DND-41 (cell line): ENCODE data around the gene LEMD2.

Experiments
- ATAC-seq: fragments of 200-7000 bp; cut with Tn5 transposase; 3 replicates; pipeline ENCODE4 v1.9.1; 2021; ENCODE audit warnings: low read depth; ENCODE audit not compliant: insufficient read depth
- DNase-seq: peaks from one replicate; pipeline ENCODE4 v3.0.0-alpha.2; 2020
- H2AFZ ChIP-seq: 2 replicates; pipeline ENCODE4 v1.6.0; 2012; ENCODE audit warnings: low read depth, low read length
- H3K27ac ChIP-seq: 2 replicates; pipeline ENCODE4 v1.5.1; 2012; ENCODE audit warnings: low read length, inconsistent platforms
- H3K27me3 ChIP-seq: fragments of 200-600 bp; sonication (generic); 2 replicates; pipeline ENCODE4 v1.6.0; 2012; ENCODE audit warnings: low read length, mild to moderate bottlenecking, inconsistent platforms; ENCODE audit not compliant: insufficient read depth, poor library complexity
- H3K36me3 ChIP-seq: 2 replicates; pipeline ENCODE4 v1.5.1; 2012; ENCODE audit warnings: low read length, inconsistent platforms; ENCODE audit not compliant: insufficient read depth
- H3K4me1 ChIP-seq: 2 replicates; pipeline ENCODE4 v1.5.1; 2012; ENCODE audit warnings: mild to moderate bottlenecking, low read length; ENCODE audit not compliant: insufficient read depth
- H3K4me2 ChIP-seq: 2 replicates; pipeline ENCODE4 v1.6.0; 2012; ENCODE audit warnings: mild to moderate bottlenecking, moderate library complexity, low read length, inconsistent platforms; ENCODE audit not compliant: insufficient read depth
- H3K4me3 ChIP-seq, 2 experiments: fragments of 200-600 bp in 1 of 2; shearing (Covaris generic) in 1 of 2; 2 replicates each; pipeline ENCODE4 v1.5.1; 2012 to 2016; ENCODE audit warnings: inconsistent platforms in 2 of 2, low read length in 2 of 2, mild to moderate bottlenecking in 2 of 2, low read depth in 1 of 2, moderate library complexity in 1 of 2
- H3K79me2 ChIP-seq: 2 replicates; pipeline ENCODE4 v1.6.0; 2012; ENCODE audit warnings: low read length, inconsistent platforms; ENCODE audit not compliant: insufficient read depth
- H3K9ac ChIP-seq: 2 replicates; pipeline ENCODE4 v1.6.0; 2012; ENCODE audit warnings: low read depth, mild to moderate bottlenecking, inconsistent platforms, low read length, moderate library complexity
- H3K9me3 ChIP-seq: 2 replicates; pipeline ENCODE4 v1.5.1; 2012; ENCODE audit warnings: low read length, moderate library complexity, mild to moderate bottlenecking, inconsistent platforms; ENCODE audit not compliant: insufficient read depth, severe bottlenecking
- H4K20me1 ChIP-seq: 2 replicates; pipeline ENCODE4 v1.6.0; 2012; ENCODE audit warnings: low read length; ENCODE audit not compliant: insufficient read depth
- EZH2 ChIP-seq: IDR thresholded peaks from 3 replicates; pipeline ENCODE4 v1.6.1; 2012; ENCODE audit warnings: borderline replicate concordance, low read depth, mild to moderate bottlenecking, moderate library complexity, low read length, inconsistent platforms; ENCODE audit not compliant: severe bottlenecking
- TF ChIP-seq, protein P1 (sequence below): IDR thresholded peaks from 2 replicates; pipeline ENCODE4 v1.5.1; 2012; ENCODE audit warnings: borderline replicate concordance, low read length, moderate library complexity, mild to moderate bottlenecking; ENCODE audit not compliant: poor library complexity, severe bottlenecking; ENCODE audit errors: extremely low read depth

Gene LEMD2

DNA sequence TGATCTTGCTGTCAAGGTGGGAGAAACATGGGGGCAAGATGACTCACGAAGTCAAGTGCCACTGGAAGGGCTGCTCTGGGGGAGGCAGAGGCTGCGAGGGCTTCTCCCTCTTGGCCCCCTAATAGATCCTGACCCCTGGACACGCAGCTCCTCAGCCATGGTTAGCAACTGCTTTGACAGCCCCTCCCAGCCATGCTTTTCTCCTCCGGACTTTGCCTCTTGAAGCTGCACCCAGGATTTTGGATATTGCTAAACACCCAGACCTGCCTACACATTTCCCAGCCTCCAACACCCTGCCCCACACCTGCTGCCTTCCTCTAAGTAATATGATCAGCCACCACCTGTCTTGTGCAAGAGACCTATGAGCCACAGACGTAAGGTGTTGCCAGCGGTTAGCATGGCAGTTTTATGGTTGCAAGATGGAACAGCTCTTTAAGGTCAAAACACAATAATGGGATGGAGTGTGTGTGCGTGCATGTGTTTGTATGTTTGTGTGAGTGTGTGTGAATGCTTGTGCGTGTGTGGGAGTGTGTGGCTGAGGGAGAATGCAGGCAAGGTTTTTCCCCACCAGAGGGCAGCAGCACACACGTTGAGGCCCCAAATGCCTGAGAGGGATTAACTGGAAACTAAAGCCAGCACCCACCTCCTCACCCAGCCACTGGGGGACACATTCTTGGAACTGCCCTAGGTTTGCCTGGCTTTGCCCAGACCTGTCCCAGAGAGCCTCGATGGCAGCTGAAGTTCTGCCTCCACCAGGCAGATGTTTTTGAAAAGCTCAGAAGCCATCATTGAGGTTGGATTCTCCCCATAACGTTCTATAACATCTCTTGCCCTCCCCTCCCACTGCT is 44.7 kb downstream of the LEMD2 start:
- no peak overlapping the region for H3K9ac ChIP-seq
- H3K9me3 ChIP-seq, result no peaks in the 10 kb centered on the region
- DNase-seq (peak; percentile 74), ATAC-seq (peak; percentile 96)
- peaks cover 4% of the 10 kb centered on the region for H3K27me3 ChIP-seq
- no peaks in the 10 kb centered on the region for H3K36me3 ChIP-seq
- no peak overlapping the region for H3K27ac ChIP-seq
- H4K20me1 ChIP-seq, result peaks cover 11% of the 10 kb centered on the region; the same call in 1 of the 2 replicates
- TF ChIP-seq EZH2, result no peak
- TF ChIP-seq, protein P1, sequence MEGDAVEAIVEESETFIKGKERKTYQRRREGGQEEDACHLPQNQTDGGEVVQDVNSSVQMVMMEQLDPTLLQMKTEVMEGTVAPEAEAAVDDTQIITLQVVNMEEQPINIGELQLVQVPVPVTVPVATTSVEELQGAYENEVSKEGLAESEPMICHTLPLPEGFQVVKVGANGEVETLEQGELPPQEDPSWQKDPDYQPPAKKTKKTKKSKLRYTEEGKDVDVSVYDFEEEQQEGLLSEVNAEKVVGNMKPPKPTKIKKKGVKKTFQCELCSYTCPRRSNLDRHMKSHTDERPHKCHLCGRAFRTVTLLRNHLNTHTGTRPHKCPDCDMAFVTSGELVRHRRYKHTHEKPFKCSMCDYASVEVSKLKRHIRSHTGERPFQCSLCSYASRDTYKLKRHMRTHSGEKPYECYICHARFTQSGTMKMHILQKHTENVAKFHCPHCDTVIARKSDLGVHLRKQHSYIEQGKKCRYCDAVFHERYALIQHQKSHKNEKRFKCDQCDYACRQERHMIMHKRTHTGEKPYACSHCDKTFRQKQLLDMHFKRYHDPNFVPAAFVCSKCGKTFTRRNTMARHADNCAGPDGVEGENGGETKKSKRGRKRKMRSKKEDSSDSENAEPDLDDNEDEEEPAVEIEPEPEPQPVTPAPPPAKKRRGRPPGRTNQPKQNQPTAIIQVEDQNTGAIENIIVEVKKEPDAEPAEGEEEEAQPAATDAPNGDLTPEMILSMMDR, result peak; percentile 99
- H2AFZ ChIP-seq, result no peak overlapping the region
- no peaks in the 10 kb centered on the region for H3K4me1 ChIP-seq
- H3K79me2 ChIP-seq, result no peaks in the 10 kb centered on the region
- H3K4me3 ChIP-seq, result no peak overlapping the region
- no peak overlapping the region for H3K4me2 ChIP-seq

DNA sequence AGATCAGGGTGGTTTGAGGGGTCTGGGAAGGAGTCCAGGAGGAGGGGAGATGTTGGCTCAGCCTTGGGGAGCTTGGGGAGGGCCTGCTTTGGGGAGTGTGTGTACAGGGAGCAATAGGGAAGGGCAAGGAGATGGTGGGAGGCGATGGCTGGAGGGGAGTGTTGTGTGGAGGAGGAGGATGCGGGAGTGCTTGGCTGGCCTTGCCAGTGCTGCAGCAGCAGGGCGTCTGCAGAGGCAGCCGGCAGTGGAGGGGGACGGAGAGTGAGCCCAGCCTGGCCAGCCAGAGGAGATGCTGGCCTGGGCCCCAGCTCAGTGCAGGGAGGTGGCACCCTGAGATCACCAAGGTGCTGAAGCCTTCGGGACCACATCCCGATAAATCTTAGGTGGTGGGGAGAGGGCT is 46.1 kb downstream of the LEMD2 start:
- Histone ChIP-seq H3K4me2 (no peak overlapping the region), H3K4me3 (no peak overlapping the region), H3K27ac (no peak overlapping the region), H3K27me3 (peaks cover 4% of the 10 kb centered on the region), H3K36me3 (no peaks in the 10 kb centered on the region), H3K4me1 (no peaks in the 10 kb centered on the region), H3K9me3 (no peaks in the 10 kb centered on the region), H2AFZ (no peak overlapping the region), H3K9ac (no peak overlapping the region), H4K20me1 (peaks cover 8% of the 10 kb centered on the region; the same call in 1 of the 2 replicates), H3K79me2 (no peaks in the 10 kb centered on the region)
- TF ChIP-seq EZH2, result no peak
- TF ChIP-seq, protein P1, result no peak
- DNase-seq, result no peak
- ATAC-seq, result no peak

DNA sequence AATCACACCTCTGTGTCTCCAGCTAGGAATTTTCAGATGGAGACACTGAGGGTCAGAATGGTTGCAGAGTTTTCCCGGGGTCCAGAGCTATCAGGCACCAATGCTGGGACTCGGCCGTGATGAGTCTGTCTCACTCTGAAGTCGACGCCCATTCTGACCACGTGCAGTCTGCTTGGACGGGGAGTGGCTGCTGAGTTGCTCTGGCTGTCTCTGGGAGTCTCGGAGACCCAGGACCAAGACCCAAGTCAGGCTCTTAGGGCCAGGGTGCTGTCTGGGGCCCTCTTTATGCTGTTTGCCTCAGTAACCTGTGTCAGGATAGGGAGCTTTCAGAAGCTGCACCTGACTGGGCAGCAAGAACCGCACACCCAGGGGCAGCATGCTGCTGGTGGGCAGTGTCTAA is 46.8 kb downstream of the LEMD2 start:
- DNase-seq (no peak), ATAC-seq (no peak)
- Histone ChIP-seq H3K79me2 (no peaks in the 10 kb centered on the region), H3K4me3 (no peak overlapping the region), H2AFZ (no peak overlapping the region), H3K4me1 (no peaks in the 10 kb centered on the region), H3K4me2 (no peak overlapping the region), H3K9me3 (no peaks in the 10 kb centered on the region), H3K27me3 (peaks cover 4% of the 10 kb centered on the region), H3K36me3 (no peaks in the 10 kb centered on the region), H3K9ac (no peak overlapping the region), H4K20me1 (peaks cover 3% of the 10 kb centered on the region; the same call in 1 of the 2 replicates), H3K27ac (no peak overlapping the region)
- TF ChIP-seq, protein P1, result no peak
- TF ChIP-seq EZH2, result no peak
